Stimulated activated CD4-positive, alpha-beta T cell treated with anti-CD3 and anti-CD28 coated beads, Interleukin-4, amount 100 ng/mL, for 1 hour (primary cell): Measurements from ENCODE around the gene HEPACAM2.
A peak's percentile ranks its signal among the peaks of the same experiment; 100 is the strongest.

Experiments used
- DNase-seq: peaks from one replicate; pipeline ENCODE4 v3.0.0-alpha.2; 2020

Gene HEPACAM2

DNA sequence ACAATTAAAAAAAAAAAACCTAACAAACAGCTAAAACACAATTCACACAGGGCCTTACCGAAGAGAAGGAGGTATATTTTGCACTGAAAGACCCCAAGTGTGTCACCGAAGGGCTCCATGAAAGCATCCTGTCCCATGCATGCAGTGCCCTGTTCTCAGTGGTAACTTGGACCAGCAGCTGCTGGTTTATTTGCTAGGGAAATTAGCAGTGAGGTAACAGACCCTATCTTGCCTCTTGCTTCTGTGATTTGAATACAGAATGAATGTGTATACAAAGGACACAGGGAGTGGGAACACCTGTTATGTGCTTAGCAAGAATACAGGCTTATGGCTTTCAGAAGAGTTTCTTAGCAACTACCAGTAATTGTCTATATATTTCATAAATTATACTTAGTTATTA, at the start of gene HEPACAM2:
Gene HEPACAM2, minus strand, starts transcription at position 160 of the 400 bp plus-strand sequence.
- no peak for DNase-seq

DNA sequence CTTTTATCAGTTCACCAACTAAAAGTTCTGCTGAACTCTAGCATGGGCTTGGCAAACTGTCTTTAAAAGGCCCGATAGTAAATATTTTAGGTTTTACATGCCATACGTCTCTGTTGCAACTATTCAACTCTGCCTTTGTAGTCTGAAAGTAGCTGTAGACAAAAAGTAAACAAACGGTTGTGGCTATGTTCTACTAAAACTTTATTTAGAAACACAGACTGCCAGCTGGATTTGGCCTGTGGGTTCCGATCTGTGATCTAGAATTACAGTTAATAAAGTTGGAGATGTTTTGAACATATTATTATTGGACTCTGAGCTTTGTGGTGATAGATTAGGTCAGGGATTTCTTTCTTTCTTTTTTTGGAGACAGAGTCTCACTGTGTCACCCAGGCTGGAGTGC, 39.0 kb upstream of the HEPACAM2 start:
- no peak for DNase-seq

DNA sequence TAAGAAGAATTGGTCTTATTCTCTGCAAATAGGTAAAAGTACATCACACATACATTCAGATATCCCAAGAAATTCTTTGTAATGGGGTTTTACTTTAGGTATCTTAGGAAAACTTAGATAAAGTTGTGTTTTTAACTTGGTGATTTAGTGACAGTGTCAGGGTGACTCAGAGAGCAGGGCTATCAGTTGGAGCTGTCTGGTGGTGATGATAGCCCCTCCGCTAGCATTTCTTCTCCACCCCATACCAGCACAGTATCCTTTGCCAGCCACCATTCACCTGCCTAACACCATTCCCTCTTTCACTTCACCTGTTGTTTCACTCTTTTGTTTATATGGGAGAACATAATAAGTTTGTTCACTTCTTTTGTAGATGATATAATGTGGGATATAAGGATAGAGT, 36.3 kb upstream of the HEPACAM2 start:
- no peak for DNase-seq

- no peak for DNase-seq
These were observed 32.4 kb upstream of the HEPACAM2 start for GRCh38 chr7:93258661-93259060.

- DNase-seq: no peak
These were observed 23.4 kb upstream of the HEPACAM2 start for GRCh38 chr7:93249491-93250148.

DNA sequence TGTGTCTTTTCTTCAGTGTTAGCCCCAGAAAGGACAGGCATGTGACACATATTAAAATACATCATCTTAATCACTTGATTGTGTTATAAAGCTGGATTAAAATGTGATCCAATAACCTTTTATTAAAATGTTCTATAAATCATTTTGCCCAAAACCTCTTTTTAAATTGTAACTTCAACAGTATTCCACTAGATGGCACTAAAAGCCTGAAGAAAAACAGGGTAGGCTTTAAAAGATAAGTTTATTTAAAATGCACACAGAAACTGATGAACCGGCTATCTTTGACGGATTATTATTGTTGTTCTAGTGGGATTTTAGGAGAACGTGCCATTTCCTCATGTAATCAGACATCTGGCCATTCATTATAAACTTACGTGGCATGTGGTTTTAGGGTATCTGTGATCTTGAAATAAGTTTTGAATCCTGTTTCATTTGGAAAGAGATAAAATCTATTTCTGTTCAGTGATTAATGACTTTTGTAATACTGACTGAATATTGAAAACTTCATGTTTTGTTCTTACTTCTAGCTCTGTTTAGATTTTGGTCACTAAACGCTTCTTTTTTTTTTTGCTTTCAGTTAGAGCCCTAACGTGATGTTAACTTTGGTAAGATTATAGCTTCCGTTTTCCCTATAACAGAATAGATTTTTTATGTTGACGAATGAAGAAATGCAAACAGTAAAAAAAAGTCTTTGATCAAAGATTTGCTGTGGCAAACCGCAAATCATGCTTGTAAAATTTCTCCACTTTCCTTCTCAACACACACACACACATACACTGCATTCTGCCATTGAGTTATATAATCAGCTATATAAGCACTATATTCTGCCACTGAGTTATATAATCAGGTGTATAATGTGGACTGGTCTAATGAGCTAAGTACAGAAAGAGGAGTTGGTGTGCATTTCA, 19.5 kb upstream of the HEPACAM2 start:
- no peak for DNase-seq

- no peak for DNase-seq
These were observed 15.8 kb upstream of the HEPACAM2 start for GRCh38 chr7:93242106-93242505.

DNA sequence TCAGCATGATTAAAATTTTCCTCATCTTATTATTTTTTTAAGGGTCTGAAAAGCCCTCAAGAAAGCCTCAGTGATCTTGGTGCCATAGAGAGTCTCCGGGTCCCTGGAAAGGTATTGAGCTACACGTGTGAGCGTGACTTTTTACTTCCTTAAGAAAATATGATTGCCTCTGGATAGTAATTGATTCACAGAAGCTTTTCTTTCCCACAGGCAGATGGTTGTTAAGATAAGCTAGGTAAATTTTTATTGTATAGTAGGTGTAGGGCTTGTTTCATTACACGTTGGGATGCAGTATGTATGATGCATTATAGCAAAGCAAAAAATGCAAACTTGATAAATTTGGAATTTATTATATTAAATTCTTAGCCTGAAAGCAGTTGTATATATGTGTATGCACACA, 13.6 kb upstream of the HEPACAM2 start:
- no peak for DNase-seq

GRCh38 chr7:93238748-93239147, 12.5 kb upstream of the HEPACAM2 start:
- DNase-seq: no peak

DNA sequence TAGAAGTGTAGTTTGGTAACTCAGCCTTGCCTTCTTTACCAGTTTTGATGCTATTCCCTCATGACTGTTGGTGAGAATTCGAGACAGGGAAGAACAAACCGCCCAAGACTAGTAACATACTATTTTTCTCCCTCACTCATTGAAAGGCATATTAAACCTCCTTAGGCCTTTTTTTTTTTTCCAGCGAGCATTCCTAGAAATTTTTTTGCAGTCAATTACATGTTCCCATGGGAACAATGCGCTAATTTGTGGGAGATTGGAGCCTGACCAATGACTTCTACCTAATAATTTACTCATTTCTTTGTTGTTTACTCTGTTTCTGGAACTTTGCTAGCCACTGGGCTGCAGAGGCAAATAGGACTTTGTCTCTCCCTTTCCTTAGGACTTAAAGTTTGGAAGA, 11.9 kb upstream of the HEPACAM2 start:
- DNase-seq: no peak

DNA sequence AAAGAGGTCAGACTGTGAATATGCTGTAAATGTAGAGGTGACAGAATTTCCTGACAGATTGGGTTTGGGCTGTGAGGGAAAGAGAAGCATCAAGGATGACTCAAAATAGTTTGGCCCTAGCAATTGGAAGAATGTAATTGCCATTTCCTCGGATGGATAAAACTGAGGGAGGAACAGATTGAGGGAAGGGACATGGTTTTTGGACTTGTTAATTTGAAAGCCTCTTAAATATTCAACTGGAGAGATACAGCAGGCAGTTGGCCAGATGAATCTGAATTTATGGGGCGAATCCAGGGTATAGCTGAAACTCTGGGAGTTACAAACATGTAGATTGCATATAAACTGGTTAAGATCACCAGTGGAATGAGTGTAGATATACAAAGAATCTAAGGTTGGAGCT, 9.3 kb upstream of the HEPACAM2 start:
- no peak for DNase-seq

DNA sequence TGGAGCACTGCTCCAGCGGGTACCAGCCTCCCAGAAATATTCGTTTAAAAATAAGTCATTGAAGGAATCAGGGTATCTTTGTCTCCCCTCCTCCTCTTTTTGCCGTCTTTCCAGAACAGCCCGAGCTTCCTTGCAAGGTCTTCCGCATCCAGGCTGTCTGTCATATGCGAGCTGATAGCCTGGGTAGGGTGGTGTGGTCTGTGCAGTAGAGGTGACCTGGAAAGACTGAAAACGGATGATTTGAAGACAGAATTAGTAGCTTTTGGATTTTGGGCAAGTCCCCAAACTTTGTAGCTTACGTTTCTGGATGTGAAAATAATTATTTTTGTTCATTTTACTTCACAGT, 6.4 kb upstream of the HEPACAM2 start:
- DNase-seq: no peak

DNA sequence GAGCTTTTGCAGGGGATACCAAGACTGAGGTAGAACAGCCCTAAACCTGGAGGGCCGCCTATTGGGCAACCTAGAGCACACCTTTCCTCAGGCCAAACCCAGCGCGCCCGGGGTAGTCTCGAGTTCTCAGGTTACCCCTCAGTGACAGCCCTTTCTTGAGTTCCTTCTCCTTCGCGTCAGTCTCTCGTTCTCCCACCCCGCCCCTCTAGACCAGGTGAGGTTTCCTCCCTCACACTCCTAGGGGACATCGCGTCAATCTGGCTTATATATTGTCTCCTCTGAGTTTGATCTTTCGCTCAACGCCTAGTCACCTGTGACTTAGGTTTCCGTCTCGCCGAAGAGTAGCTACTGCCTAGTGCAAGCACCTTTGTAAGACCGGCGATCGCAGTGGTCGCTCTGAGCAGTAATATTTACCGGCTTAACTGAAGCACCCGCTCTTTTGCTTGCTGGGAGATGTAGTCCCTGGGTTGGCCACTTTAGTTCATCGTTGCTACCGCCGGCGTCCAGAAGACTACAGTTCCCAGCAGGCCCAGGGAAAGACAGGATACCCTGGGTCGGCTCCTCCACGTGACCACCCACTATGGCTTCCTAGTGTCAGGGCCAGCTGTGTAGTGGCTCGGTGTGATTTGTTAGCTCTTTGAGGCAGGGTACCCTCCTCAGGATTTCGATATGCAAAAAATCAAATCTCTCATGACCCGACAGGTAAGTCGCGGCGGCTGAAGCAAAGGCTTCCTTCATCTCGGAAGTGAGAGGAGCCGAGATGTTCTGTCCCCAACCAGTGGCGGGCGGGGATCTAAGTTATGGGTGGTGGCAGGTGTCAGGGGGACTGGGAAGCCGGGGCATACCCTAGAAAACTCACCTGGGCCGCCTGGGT, 5.8 kb upstream of the HEPACAM2 start, which contains the start of gene VPS50:
Gene VPS50, plus strand, starts transcription at position 568 of the 874 bp plus-strand sequence. Its CDS starts 102 bp downstream, at position 670.
- DNase-seq: peak; percentile 87

GRCh38 chr7:93231259-93231658, 5.0 kb upstream of the HEPACAM2 start:
- DNase-seq: no peak

DNA sequence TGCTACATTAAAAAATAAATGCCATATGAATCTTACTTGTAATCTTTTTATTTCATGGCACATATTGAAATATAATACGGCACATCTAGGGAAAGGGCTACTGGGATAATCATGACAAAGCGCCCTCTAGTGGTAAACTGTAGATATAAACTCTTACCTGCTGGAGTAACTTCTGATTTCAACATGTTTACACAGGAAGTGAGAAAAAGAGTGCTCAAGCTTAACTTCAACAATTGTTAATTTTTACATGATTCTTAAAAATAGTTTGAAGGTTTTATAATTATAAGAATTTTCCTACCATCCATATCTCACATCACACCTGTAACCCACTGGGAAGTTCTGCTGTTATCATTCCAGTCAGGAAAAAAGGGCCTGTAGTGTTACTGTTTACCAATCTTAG, 2.0 kb upstream of the HEPACAM2 start:
- no peak for DNase-seq

DNA sequence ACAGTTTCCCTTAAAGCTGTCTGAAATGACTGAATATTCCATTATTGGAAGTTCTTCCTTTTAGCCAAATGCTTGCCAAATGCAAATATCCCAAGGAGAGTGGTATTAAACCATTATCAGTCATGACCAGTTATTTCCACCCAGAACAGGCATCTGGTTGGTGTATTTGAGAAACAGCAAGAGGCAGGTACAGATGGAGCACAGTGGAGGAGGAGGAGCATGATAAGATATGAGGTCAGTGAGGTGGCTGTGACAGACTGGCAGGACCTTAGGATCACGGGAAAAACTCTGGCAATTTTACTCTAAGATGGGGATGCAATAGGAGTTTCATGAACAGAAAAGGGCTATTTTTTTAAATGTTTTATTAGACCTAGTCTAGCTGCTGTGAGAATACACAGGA, 6.4 kb downstream of the HEPACAM2 start:
- DNase-seq: no peak

- DNase-seq: no peak
These were observed 7.1 kb downstream of the HEPACAM2 start for GRCh38 chr7:93218997-93219827.

DNA sequence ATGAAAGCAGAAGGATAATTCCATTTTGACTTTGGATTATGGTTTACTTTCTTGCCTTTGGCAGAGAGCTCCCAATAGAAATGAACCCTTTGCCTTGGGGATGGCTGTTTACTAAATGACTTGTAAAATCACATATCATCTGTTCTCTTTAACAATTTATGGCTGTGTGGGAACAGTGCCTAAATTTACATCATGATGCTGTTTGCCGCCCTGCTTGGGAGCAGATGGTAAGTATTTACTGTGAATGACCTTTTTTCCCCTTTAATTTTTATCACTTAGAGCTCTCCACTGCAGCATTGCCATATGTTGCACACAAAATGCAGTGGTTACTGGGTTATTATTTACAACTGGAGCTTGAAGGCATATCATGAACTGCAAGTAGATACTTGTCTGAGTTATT, 13.4 kb downstream of the HEPACAM2 start:
- DNase-seq: no peak

GRCh38 chr7:93211228-93211818, 14.9 kb downstream of the HEPACAM2 start:
- no peak for DNase-seq

DNA sequence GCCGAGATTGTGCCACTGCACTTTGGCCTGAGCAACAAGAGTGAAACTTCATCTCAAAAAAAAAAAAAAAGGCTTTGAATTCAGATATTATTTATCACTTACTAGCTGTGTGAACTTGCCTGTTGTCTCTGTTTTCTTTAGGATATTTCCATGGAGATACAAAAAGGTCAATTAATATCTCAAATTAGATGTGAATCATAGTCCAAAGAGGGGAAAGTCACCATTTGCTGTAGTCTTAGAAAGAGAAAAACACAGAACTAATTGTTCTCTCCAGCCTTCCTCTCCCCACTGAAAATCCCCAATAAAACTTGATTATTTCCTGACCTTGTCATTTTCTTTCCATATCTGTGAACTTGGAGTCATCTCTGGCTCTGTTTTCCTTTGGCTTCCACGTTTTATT, 21.2 kb downstream of the HEPACAM2 start:
- no peak for DNase-seq

- DNase-seq: no peak
These were observed 22.8 kb downstream of the HEPACAM2 start for GRCh38 chr7:93203496-93203895.
